HG03442 (cell line): ENCODE results near the gene S100PBP.
A peak's percentile ranks its signal among the peaks of the same experiment; 100 is the strongest.

Experiments
- ATAC-seq: cut with Tn5 transposase; IDR thresholded peaks from one replicate; pipeline ENCODE4 v1.9.1; 2021; ENCODE audit warnings: mild to moderate bottlenecking, moderate library complexity; ENCODE audit not compliant: unreplicated experiment

Gene S100PBP

DNA sequence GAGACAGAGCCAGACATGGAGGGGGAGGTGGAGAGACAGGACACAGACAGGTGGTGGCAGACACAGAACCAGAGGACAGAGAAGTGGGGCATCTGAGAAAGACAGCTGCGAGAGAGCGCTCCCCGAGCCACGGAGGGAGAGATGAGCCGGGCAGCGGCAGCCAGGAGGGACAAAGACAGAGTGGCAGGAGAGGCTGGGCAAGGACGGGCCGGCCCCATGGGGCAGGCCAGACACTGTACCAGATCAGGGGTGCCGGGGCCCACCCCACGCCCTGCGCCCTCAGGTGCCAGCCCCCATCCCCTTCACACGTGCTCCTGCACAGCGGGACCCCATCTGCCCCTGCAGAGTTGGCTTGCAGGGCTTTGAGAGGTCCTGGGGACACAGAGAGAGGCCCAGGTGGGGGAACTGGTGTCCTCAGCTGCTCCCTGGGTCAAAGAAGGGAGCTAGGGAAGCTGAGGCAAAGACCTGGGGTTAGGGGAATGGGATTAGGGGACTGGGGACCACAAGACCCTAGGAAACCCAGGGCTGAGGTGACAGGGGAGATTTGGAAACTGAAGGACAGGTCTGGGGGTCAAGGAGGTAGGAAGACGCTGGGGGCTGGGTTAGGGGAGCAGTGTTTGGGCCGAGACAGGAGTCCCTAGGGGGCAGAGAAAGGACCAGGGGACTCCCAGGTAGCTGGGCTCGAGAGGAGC lies 52.6 kb downstream of the S100PBP start:
- no peak for ATAC-seq

DNA sequence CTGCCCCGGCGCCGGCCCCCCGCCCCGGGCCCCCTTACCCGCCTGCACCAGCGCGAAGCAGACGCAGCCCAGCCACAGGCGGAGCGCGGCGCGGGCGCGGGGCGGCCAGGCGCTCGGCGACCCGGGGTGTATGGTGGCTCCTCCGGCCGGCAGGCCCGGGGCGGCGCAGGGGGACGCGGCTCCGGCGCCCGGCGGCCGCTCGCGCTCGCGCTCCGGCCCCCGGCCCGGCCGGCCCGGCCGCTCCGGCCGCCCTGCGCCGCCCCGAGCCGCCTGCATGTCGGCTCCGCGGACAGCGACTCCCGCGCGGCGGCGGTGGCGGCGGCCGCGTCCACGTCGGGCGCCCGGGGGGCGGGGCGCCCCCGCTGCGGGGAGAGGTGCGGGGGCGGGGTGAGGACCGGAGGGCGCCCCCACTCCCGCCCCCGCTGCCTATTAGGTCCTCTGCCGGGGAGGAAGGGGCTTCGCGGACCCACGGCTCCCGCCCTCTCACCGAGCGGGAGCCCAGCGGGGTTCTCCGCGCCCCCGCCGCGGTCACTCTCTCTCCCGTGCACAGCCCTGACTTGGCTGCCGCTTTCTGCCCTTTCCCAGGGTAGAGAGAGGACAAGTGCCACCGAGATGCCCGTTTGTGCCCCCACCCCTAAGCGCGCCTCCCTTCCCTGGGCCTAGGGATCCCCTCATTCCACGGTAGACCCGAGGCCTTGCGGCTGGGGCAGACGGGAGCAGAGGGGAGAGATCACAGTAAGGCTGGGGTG lies 53.3 kb downstream of the S100PBP start, which contains the start of gene FNDC5:
Gene FNDC5, minus strand, starts transcription at position 298 of the 749 bp plus-strand sequence.
- no peak for ATAC-seq

DNA sequence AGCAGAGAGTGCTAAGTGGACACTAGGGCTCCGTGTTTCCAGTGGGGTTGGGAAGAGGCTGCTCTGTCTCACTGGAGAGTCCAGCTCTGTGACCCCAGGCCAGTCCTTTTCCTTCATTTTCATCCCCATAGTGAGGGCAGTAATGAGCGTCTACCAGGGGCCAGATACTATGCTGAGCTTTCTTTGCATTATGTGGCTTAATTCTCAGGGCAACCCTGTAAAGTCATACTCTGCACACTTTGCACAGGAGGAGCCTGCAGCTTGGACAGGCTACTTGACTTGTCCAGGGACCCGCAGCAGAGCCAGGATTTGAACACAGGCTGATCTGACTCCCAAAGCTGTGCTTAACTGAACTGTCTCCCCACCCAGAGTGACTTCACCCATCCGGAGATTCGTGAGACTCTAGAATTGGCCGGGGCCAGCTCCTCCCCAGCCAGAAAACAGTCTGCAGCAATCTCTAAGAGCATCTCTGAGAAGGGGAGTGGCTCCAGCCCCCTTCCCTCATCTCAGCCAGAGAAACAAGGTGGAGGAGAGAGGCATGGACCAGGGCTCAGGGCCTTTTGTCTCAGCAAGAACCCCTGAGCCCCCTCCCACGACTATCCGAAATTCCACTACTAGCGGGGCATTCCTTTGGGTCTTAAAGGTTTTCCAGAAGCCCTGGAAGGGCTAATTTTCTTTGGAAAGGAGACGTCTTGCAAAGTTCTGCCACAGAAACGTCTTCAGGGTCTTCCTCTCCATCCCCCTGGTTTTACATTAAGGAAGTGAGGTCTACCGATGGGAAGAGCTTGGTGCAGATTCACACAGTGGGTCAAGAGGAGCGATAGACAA lies 54.1 kb downstream of the S100PBP start:
- no peak for ATAC-seq

DNA sequence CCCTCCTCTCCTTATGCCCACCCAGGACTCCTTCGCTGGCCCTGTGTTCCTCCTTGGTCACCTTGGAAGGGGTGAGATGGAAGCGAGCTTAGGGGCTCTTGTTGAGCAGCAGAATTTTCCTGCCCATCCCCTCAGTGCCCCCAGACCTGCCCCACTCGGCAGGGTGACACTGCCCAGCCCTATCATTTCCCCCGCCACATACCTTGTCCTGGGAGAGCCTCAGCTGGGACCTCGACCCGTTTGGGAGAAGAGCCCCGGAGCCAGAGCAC lies 54.7 kb downstream of the S100PBP start:
- ATAC-seq = no peak

DNA sequence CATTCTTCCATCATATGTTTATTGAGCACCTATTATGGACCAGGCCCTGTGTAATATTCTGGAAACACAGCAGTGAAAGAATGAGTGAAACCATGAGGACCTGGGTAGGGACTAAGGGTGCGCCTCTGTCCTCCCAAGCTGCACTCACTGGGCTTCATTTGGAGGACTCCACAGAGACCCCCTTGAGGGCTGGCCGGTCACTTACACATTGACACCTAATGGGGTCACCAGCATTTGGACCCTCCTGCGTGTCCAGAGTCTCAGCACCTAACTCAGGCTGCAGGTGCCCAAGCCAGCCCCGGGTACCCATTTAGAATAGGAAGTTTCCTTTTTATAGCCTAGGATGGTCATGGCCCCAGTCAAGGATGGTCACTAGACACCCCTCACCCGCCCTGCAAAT lies 56.0 kb downstream of the S100PBP start:
- no peak for ATAC-seq

DNA sequence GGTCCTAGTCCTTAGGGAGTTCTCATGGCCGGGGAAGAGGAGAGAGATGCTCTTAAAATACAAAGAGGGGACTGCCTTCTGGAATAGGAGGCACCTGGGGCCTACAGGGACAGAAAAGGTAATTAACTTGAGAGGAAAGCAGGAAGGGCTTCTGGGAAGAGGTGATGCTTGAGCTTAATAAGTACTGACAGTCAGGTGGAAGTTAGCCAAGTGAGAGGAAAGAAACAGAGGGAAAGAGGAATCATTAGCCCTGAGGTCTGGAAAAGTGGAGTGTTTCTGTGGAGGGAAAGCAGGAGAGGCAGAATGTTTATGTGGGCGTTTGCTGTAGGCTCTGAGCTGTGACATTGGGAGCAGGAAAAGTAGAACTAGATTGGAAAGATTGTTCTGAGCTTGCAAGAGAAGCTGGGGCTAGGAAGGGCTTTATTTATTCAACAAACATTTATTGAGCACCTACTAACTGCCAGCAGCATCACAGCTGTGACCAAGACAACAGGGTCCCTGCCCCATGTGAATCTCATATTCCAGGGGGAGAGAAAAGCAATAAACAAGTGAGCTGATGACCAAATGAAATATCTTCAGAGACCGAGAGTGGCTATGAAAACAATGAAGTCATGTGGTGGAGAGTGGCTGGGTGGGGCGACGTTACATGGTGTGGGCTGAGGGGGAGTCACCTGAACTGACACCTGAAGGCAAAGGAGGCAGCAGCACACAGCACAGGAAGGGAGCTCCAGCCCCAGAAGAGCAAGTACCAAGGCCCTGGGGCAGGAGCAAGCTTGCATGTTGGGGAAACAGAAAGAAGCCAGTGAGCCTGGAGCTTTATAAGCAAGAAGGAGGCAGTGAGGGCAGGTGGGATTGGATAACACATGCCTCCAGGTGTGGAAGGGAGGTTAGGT lies 57.7 kb downstream of the S100PBP start:
- ATAC-seq = no peak

DNA sequence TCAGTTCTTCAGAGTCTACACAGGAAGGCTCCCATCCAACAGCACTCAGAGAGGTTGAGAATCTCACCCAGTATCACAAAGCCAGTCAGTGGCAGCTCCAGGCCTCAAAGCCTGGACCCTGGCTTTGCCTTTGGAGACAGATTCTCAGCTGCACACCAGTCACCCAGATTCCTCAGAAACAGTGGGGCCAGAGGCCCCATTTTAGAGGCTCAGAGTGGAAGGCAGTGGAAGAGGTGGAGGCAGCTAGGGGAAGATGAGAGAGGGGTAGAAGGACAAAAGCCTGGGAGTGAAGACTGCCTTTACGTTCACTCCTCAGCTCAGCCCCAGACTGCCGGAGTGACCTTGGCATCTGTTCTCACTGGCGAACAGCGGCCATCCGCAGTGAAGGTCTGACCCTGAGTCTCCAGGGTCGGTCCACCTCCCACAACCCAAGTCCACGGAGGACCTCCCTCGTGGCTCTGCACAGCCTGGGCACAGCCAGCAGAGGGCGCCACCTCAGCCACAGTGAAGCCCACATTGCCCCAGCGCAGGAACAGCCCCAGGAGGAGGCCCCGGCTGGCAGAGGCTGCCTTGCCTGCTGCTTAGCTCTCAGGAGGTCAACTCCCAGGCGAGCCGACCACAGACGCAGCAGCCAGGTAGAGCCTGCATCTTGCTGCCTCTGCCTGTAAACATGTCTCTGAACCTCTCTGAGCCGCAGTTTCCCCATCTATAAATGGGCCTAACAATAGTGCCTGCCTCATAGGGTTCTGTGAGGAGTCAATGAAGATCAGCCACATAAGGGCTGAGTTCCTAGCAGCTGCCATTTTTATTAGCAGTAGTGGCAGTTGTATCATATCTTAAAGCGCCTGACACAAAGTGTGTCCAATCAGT lies 59.1 kb downstream of the S100PBP start:
- peak; percentile 43 for ATAC-seq

DNA sequence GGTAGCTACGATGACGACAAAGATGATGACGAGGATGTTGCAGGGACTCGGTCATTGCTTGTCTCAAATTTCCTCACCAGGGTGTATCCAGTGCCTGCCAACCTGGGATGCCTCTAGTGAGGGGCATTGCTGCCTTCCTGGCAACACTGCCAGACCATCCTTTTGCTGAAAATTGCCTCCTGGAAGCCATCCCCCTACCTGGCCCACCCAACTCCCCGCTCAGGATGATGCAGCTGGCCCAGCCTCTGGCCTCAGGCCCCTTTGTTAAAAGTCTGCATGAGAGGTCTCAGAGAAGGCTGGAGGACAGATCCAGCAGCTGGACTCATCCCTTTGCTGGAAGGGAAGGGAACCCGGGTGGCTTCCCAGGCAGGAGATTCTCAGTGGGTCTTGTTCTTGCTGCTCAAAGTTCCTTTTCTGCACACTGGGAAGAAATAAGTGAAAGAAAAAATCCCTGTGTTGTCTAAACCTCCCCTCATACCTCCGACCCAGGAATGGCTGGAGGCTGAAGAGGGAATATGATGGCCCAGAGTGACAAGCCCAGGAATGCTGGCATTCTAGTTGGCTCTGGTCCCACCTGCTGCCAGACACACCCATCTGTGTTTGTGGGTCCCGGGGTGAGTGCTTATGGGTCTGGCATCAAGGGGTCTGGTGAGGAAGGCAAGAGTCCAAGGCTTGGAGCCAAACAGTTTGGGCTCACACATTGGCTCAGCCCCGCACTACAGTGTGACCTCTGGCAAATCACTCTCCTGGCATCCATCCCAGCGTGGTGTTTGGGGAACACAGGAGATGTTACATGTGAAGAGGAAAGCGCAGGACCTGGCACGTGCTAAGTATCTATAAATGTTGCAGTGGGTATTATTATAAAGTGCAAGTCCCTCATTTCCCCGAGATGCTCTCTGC lies 60.0 kb downstream of the S100PBP start:
- ATAC-seq = no peak

DNA sequence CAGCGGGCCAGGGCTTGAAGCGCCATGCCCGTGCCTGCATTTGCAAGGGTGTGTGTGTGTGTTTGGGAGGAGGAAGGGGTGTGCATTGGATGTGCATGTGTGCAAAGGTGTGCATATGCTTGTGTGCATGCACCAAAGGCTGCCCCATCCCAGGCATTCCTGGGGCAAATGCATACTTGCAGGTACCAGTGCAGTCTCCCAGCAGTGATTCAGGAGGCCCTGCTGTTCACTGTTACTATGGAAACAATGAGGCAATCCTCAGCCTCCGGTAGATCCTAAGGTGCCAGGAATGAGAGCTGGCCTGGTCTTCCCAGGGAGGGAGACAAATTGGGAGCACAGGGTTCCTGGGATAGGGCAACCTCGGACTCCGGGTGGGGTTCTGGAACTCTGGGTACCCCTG lies 60.7 kb downstream of the S100PBP start:
- no peak for ATAC-seq

DNA sequence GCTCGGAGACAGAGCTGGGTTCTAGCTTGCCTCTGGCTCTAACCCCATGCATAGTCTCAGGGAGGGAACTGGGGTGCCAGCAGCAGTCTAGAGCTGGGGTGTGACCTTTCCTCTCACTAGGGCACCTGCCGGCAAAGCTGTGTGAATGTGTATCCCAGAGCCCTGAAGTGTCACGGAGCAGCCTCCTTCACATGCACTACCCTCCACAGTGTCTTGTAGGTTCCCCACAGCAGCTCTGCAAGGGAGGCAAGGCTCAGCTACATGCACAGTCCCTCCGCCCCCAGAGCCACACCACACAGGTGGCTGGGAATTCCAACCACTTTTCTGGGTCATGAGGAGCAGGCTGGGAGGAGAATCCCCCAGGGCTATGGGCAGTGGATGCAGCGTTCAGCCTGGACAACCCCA lies 61.2 kb downstream of the S100PBP start:
- no peak for ATAC-seq

DNA sequence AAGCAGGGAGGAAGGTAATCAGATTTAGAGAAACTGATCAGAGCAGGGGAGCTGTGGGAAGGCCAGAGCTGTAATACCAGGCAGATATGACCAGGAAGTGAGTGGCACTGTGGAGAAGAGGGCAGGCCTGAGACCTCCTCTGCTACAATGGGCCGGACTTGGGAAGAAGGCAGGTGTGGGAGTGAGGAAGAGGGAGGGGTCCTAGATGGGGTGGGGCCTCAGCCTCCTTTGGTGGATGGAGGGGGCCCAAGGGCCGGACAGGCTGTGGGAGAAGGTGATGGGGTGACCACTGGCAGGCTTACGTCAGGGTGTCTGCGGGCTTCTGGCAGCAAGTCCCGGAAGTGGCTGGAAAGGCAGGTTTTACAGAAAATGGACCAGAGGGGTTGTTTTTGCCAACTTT lies 63.8 kb downstream of the S100PBP start:
- ATAC-seq = no peak

DNA sequence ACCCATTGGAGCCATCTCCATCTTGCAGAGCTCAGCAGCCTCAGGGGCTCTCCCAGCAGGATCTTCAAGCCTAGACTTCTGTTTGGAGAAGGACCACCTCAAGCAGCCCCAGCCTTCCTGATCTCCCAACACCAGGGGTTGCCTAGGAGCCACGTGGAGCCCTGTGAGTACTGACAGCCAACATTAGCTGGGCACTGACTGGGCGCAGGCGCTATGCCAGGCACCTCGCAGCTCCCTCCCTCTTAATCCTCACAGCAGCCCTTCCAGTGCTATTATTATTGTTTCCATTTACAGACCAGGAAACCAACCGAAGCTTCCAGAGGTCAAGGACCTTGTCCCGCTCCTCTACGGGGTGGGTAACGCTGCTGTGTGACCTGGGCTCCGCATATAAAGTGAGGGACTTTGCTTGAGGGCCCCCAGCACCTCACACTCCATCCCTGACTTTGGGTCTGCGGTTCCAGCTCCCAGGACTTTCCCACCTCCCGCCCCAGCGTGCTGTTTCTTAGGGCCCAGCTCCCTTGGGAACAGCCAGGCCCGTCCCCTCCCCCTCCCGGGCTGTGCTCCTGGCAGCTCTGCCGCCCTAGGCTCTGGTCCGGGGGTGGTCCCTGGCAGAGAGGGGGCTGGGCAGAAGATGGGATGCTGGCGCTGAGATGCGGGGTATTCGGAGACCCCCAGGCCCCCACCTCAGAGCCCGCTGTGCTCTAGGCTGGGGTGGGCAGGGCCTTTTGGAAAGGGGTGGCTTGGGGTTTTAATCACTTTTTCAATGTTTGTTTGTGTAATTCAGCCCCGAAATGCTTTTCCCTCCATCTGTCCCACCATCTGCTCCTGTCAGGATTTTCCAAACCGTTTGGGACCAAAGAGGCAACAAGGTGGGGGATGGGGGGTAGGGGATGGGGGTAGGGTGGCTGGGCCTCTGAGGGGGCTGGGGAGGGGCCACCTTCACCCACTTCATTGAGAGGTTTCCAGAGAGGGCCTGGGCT lies 64.7 kb downstream of the S100PBP start:
- no peak for ATAC-seq

DNA sequence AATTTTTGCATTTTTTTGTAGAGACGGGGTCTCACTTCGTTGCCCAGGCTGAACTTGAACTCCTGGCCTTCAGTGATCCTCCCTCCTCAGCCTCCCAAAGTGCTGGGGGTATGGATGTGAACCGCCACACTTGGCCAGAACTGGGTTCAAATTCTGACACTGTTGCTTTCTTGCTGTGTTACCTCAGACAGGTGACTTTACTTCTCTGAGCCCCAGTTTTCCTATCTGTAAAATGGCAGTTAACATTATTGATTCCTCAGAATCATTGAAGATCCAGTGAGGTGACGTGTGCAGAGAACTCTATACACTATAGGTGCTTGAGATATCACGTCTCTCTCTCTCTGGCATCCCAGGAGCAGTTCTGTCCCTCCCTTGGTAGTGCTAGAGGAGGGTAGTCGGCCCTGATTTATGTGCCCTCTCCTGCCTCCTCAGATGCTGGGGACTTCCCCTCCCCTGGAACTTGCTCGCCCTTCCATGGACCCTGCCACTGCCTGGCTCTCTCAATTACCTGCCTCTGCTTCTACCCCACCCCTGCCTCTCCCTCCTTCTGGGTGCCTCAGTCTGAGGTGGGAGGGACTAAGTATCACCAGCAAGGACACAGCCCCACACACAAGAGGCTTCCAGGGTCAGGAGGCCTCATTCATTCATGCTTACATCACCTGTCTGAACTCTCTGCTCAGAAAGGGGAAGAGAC lies 66.0 kb downstream of the S100PBP start:
- ATAC-seq = no peak

DNA sequence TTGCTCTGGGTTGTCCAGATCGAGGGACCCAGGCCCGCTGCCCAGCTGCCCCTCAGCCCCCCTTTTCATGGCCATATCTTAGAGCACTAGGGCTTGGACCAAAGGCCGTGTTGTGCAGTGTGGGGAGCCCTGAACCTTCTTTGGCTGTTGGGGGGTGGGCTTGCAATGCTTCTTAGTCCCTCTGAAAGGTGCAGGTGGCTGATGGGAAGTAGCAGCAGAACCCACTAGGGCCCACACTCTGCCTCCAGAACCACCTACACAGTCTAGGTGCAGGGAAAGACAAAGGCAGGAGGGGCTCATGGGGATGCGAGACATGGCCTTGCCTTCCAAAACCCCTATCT lies 66.5 kb downstream of the S100PBP start:
- ATAC-seq = no peak

DNA sequence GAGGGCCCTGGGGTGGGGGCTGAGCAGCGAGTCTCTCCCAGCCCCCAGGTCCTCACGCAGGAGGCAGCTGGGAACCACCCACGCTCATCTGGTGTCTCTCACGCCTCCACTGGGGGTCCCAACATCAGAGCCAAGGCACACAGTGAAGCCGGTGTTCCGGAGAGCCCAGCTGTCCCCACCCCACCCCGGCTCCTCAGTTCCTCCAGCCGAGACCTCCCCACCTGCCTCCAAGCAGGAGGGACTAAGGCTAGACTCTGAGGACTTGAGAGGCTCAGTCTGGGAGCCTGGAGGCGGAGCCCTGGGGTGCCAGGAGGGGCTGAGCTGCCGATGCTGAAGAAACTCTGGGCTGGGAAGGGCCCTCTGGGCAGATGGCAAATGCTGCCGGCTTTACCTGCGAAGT lies 67.3 kb downstream of the S100PBP start:
- no peak for ATAC-seq

DNA sequence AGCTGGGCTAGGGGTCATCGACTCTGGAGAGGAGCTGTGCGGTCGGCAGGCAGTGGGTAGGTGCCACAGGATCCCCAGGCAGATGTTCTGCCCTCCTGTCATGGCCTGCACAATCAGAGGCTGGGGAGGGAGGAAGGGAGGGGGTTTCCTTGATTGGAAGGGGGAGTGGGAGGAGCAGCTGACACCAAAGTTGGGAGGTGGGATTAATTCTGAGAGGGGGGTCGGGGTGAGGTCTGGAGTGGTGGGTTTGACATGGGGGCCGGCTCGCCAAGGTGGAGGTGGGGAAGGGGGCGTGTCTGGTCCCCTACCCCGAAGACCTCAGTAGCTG lies 68.2 kb downstream of the S100PBP start:
- ATAC-seq = no peak

DNA sequence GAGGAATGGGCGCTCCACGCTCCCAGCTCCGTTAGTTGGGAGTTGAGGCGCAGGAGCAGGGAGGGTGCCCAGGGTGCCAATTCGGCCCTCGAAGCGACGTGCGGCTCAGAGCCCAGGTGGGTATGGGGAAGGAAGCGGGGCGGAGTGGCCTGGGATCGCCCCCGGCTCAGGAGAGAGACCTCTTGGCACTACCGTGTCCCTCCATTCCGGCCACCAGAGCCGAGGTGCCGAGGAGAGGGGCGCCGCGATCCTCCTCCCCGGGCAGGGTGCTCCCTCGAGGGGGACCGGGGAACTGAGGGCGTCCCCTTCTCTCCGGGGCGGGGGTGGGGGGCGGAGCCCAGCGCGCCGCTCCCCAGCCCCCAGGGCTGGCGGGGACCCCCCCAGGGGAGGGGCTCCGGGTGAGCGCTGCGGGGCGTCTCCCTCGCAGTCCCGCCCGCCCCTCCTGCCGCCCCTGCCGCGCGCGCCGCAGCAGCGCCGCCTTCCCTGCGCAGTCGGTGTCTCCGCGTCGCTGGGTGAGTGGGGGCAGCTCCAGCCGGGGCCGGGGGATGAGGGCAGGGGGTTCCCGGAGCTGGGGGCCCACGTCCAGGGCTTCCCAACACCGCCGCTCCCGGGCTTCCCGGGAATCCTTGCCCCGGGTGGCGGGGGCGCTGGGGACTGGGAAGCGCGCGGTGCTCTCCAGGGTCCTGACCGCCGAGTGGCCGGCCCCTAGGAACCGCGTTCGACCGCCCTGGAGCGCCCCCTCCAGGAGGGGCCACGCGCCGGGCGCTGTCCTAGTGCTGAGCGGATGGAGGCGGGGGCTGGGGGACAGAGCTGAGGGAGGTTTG lies 68.8 kb downstream of the S100PBP start, which contains the start of gene HPCA:
Gene HPCA, plus strand, starts transcription at position 488 of the 824 bp plus-strand sequence. CDS start 2,408 bp downstream, outside the sequence.
- ATAC-seq = no peak
